Adipocyte (in vitro differentiated cells): Measurements from ENCODE around the gene SCYL3.
A peak's percentile ranks its signal among the peaks of the same experiment; 100 is the strongest.
"Not testable (repeated sequence)": the region's sequence is repeated elsewhere in the genome, so short reads cannot be mapped to it uniquely, and the experiment has no call there.

Experiments
- DNase-seq: peaks from one replicate; pipeline ENCODE4 v3.0.0-alpha.2; 2015; ENCODE audit warnings: low read depth
- H3K27me3 ChIP-seq: replicated peaks from 2 replicates; pipeline ENCODE4 v1.7.0; 2013; ENCODE audit warnings: mild to moderate bottlenecking, low read length, moderate library complexity; ENCODE audit not compliant: control insufficient read depth, insufficient read depth
- H3K36me3 ChIP-seq: 2 replicates; pipeline ENCODE4 v1.7.0; 2013; ENCODE audit warnings: low read length, mild to moderate bottlenecking, moderate library complexity; ENCODE audit not compliant: control insufficient read depth, insufficient read depth, severe bottlenecking
- H3K4me1 ChIP-seq: 2 replicates; pipeline ENCODE4 v1.7.0; 2013; ENCODE audit warnings: mild to moderate bottlenecking, low read length, moderate library complexity; ENCODE audit not compliant: control insufficient read depth, insufficient read depth
- H3K4me3 ChIP-seq: 2 replicates; pipeline ENCODE4 v1.7.0; 2013; ENCODE audit warnings: mild to moderate bottlenecking, low read length, moderate library complexity
- H3K9ac ChIP-seq: 2 replicates; pipeline ENCODE4 v1.7.0; 2013; ENCODE audit warnings: mild to moderate bottlenecking, low read length, moderate library complexity
- H3K9me3 ChIP-seq: 2 replicates; pipeline ENCODE4 v1.7.0; 2013; ENCODE audit warnings: mild to moderate bottlenecking, low read length, moderate library complexity; ENCODE audit not compliant: control insufficient read depth

Gene SCYL3

DNA sequence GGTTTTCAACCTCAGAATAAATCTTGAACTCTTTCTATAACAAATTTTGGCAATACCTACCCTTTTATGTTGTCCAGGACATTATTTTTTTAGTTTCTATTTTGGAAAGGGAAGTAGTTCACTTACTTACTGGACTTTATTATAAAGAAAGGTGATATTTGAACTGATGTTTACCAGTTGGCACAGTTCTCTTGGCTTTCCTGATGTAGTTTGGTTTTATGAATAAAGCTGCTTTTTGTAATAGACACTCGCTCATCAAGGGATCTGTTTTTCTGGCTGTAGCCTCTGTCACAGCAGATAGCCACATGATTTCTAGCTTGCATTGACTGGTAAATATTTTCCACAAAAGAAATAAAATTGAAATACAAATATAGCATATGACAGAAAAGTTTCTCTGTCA lies 58.0 kb downstream of the SCYL3 start:
- Histone ChIP-seq H3K9ac (no peak overlapping the region), H3K4me3 (no peak overlapping the region), H3K27me3 (no peaks in the 10 kb centered on the region), H3K9me3 (peaks cover 9% of the 10 kb centered on the region), H3K4me1 (peaks cover 12% of the 10 kb centered on the region), H3K36me3 (peaks cover 9% of the 10 kb centered on the region)
- no peak for DNase-seq

GRCh38 chr1:169834869-169835268 lies 58.8 kb downstream of the SCYL3 start:
- Histone ChIP-seq H3K36me3 (peaks cover 11% of the 10 kb centered on the region), H3K27me3 (no peaks in the 10 kb centered on the region), H3K4me1 (peaks cover 12% of the 10 kb centered on the region)

DNA sequence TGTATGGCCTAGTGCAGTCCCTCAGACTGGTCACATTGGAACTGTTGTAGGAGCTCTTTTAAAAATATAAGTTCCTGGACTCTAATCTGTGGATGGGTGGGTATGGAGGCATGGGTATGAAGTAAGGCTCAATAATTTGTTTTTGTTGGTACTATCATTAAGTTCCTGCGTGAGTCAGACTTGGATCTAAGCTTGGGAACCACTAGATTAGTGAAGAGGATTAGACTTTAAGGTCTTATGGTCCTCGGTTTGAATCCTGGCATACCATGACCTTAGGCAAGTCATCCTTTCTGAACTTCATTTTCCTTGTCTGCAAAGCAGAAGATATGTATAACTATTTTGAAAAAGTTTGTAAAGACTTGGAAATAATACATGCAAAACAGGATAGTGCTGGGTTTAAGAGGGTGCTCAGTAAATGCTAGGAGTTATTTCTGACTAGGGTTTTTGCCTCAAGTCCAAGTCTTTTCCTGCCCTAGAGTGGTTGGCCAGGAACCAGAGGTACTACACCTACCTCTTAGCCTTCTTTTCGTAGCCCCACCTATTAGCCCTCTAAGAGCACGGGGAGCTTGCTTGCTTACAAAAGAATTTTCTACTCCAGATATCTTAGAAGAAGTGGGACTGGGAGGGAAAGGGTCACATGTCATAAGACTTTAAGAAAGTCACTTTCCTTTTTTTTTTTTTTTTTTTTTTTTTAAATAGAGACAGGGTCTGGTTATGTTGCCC lies 60.4 kb downstream of the SCYL3 start:
- no peak overlapping the region for H3K4me3 ChIP-seq
- H3K9me3 ChIP-seq = no peaks in the 10 kb centered on the region
- no peaks in the 10 kb centered on the region for H3K27me3 ChIP-seq
- no peak for DNase-seq
- peaks cover 11% of the 10 kb centered on the region for H3K36me3 ChIP-seq
- H3K9ac ChIP-seq = no peak overlapping the region
- peaks cover 12% of the 10 kb centered on the region for H3K4me1 ChIP-seq

More at GRCh38 chr1:169834869-169835268, 58.8 kb downstream of the SCYL3 start:
- no peak for DNase-seq
- no peak overlapping the region for H3K9ac ChIP-seq
- peaks cover 7% of the 10 kb centered on the region for H3K9me3 ChIP-seq
- no peak overlapping the region for H3K4me3 ChIP-seq

DNA sequence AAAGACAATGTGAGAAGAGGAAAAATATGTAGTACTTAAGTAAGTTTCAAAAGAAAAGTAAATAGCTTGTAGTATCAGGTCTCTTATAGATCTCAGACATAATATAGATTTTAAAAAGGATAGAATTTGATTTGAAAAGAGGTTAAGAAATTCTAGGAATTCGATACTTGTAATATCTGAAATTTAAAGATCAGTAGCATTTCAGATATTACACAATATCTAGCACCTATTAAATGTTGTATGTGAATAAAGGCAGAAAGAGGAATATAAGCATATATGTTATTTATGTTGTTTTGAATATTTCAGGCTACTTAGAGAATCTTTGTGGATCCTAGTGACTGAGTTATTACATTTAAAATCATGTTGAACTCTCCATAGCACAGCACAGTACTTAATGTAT lies 64.0 kb downstream of the SCYL3 start:
- no peaks in the 10 kb centered on the region for H3K9me3 ChIP-seq
- H3K4me1 ChIP-seq = no peaks in the 10 kb centered on the region
- H3K36me3 ChIP-seq = peaks cover 20% of the 10 kb centered on the region
- H3K27me3 ChIP-seq = no peaks in the 10 kb centered on the region
- no peak overlapping the region for H3K4me3 ChIP-seq
- DNase-seq = no peak
- no peak overlapping the region for H3K9ac ChIP-seq

DNA sequence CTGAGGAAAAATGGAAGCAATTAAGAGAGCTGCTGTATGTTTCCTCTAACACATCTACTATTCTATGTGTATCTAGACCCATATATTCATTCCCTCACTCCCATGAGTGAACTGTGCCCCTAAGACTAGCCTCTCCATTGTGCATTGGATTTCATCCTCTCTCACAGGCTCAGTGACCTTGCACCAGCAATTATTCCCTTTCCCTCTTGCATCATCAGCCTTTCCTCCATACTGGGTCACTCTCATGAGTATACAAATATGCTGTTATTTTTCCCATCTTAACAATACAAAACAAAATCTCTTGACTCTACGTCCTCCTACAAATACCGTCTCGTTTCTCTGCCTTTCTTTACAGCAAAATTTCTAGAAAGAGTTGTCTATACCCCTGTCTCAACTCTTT lies 69.5 kb downstream of the SCYL3 start:
- no peaks in the 10 kb centered on the region for H3K27me3 ChIP-seq
- no peaks in the 10 kb centered on the region for H3K9me3 ChIP-seq
- no peaks in the 10 kb centered on the region for H3K4me1 ChIP-seq
- H3K36me3 ChIP-seq = peaks cover 9% of the 10 kb centered on the region
- no peak overlapping the region for H3K9ac ChIP-seq
- no peak overlapping the region for H3K4me3 ChIP-seq
- DNase-seq = no peak

GRCh38 chr1:169821500-169821899 lies 72.2 kb downstream of the SCYL3 start:
- H3K9ac ChIP-seq = no peak overlapping the region
- no peak for DNase-seq
- H3K36me3 ChIP-seq = peaks cover 3% of the 10 kb centered on the region

DNA sequence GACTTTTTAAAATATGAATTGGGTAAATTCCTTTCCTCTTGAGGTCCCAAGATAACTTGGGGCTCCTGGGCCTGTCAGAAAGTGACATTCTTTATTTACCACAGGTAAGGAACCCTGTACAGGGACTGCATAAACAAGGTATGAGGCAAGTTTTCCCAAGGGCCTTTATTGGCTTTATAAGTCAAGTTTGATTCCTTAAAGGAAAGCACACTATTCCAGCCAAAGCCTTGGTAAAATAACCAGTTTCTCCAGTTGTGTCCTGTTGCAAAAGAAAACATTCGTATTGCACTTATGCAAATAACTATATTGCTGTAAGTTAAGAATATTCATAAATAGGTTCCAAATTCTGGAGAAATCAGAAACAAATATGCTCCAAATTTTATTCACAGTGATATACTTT lies 77.1 kb downstream of the SCYL3 start:
- no peaks in the 10 kb centered on the region for H3K9me3 ChIP-seq
- H3K36me3 ChIP-seq = no peaks in the 10 kb centered on the region
- no peak overlapping the region for H3K4me3 ChIP-seq

More at GRCh38 chr1:169821500-169821899, 72.2 kb downstream of the SCYL3 start:
- Histone ChIP-seq H3K4me1 (no peaks in the 10 kb centered on the region), H3K27me3 (no peaks in the 10 kb centered on the region), H3K9me3 (no peaks in the 10 kb centered on the region), H3K4me3 (no peak overlapping the region)

DNA sequence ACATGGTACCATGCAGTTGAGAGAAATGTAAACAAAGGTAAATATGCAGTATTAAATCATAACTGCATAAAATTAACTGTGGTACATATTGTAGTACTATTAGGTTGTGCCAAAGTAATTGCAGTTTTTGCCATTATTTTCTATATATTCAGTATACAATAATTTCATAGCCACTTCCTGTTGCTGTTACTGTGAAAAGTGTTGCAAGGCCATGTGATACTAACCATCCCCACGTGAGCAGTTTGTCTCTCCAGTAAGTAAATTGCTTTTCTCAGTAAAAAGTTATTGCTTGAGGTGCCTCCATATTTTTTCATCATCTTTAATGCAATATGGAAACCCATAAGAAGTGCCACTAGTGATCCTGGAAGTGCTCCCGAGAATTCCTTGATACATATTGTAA lies 79.4 kb downstream of the SCYL3 start:
- DNase-seq = no peak
- Histone ChIP-seq H3K4me3 (no peak overlapping the region), H3K36me3 (peaks cover 4% of the 10 kb centered on the region), H3K9ac (no peak overlapping the region), H3K4me1 (no peaks in the 10 kb centered on the region), H3K27me3 (no peaks in the 10 kb centered on the region), H3K9me3 (no peaks in the 10 kb centered on the region)

More for the DNA sequence above, 77.1 kb downstream of the SCYL3 start:
- DNase-seq = no peak
- Histone ChIP-seq H3K9ac (no peak overlapping the region), H3K4me1 (no peaks in the 10 kb centered on the region), H3K27me3 (no peaks in the 10 kb centered on the region)

GRCh38 chr1:169812131-169812530 lies 81.6 kb downstream of the SCYL3 start:
- H3K9me3 ChIP-seq = no peaks in the 10 kb centered on the region
- H3K36me3 ChIP-seq = peaks cover 4% of the 10 kb centered on the region
- H3K9ac ChIP-seq = no peak overlapping the region
- H3K27me3 ChIP-seq = no peaks in the 10 kb centered on the region
- H3K4me1 ChIP-seq = no peaks in the 10 kb centered on the region
- no peak for DNase-seq
- H3K4me3 ChIP-seq = no peak overlapping the region

DNA sequence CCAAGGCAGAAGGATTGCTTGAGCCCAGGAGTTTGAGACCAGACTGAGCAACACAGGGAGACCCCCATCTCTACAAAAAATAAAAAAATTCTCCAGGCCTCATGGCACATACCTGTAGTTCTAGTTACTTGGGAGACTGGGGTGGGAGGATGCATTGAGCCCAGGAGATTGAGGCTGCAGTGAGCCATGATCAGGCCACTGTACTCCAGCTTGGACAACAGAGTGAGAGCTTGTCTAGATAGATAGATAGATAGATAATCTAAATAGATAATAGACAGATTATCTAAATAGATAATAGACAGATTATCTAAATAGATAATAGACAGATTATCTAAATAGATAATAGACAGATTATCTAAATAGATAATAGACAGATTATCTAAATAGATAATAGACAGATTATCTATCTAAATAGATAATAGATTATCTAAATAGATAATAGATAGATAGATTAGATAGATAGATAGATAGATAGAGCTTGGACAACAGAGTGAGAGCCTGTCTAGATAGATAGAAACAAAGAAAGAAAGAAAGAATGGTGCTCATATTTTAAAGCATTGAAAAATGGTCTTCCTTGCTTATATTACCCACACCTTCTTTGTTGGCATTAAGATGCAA lies 82.2 kb downstream of the SCYL3 start:
- not testable (repeated sequence) for DNase-seq, H3K9ac ChIP-seq, H3K36me3 ChIP-seq

DNA sequence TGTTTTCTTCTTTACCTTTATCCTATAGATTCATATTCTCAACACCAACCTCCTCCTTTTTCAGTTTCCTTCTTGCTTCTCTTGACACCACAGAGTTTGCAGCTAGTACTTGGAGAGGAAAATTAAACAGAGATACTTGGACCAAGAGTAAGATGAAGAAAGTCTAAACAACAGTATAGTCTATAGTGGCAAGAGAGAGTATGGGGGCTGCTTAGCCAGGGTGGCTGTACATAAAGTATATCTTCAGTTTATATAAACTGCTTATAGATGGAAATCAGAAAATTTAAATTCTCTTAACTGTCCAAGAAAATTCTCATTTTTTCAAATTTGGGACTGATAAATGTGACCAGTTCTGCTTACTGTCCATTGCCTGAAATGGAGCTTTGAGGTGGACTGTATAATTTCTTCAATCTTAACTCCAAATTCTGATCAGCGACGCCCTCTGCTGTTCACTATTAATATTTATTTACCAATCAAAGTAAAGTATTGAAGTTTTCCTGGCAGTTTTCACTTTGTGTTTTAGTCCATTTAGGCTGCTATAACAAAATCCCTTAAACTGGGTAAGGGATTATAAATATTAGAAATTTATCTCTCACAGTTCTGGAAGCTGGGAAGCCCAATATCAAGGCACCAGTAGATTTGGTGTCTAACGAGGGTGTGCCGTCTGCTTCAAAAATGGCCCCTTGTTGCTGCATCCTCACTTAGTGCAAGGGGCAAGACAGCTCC lies 84.2 kb downstream of the SCYL3 start:
- Histone ChIP-seq H3K9ac (no peak overlapping the region), H3K27me3 (no peaks in the 10 kb centered on the region), H3K4me3 (no peak overlapping the region), H3K36me3 (peaks cover 4% of the 10 kb centered on the region), H3K4me1 (no peaks in the 10 kb centered on the region), H3K9me3 (no peaks in the 10 kb centered on the region)
- DNase-seq = peak; percentile 77

More for the DNA sequence above, 82.2 kb downstream of the SCYL3 start:
- H3K27me3 ChIP-seq, H3K9me3 ChIP-seq, H3K4me3 ChIP-seq, H3K4me1 ChIP-seq: not testable (repeated sequence)
